K562 (cell line): Measurements from ENCODE around the gene HOXA13. TPM values are rescaled to one million over a fixed set of nuclear protein-coding genes. Genes with fewer than 3 reads are reported as not detected.

Source experiments
- ATAC-seq: fragments of 200-7000 bp; cut with Tn5 transposase; 3 replicates; pipeline ENCODE4 v1.9.1; 2020; ENCODE audit warnings: moderate library complexity
- BruUV-seq: library from RNA; stranded (reverse); fragments of 400-500 nt; replicated peaks from 2 replicates; lab custom pipeline; 2021; lab: Mats Ljungman, UMichigan
- CTCF ChIA-PET: fragments of 300-600 bp; formaldehyde crosslinking; extraction: SDS; loops from one replicate; lab custom pipeline; 2021; ENCODE audit warnings: low intra/inter-chr PET ratio; lab: Yijun Ruan, JAX
- POLR2A ChIA-PET: fragments of 300-600, 350-650 bp; sonication (Branson Sonifier 250); formaldehyde crosslinking; extraction: SDS; loops from one replicate; lab custom pipeline; 2021; ENCODE audit warnings: antibody characterized with exemption, inconsistent platforms; lab: Yijun Ruan, JAX
- DNase-seq, 4 experiments: peaks; one replicate each; pipeline versions ENCODE4 v3.0.0 to v3.0.0-alpha.2; 2011 to 2018; ENCODE audit warnings: low spot score in 3 of 4, mixed read lengths in 3 of 4; ENCODE audit errors: extremely low read depth in 1 of 4
- FAIRE-seq: peaks from 2 replicates; lab custom pipeline; 2011; peaks lifted over from hg19 to GRCh38; lab: Jason Lieb, UNC
- H2AFZ ChIP-seq: 2 replicates; pipeline ENCODE4 v1.6.0; 2011; ENCODE audit warnings: low read depth, low read length, control low read depth, inconsistent platforms
- H3K27ac ChIP-seq: fragments of 200-600 bp; 3 replicates; pipeline ENCODE4 v1.8.0; 2011; ENCODE audit warnings: low read depth, mild to moderate bottlenecking, control low read depth, inconsistent platforms, low read length, moderate library complexity, mixed read lengths; ENCODE audit errors: extremely low read depth
- H3K27me3 ChIP-seq, 2 experiments: fragments of 300-600 bp in 1 of 2; 2 replicates in 1 of 2; 3 replicates in 1 of 2; pipeline versions ENCODE4 v1.6.0 to v1.8.0; 2011; ENCODE audit warnings: inconsistent platforms in 2 of 2, low read length in 2 of 2, mild to moderate bottlenecking in 1 of 2, mixed read lengths in 1 of 2, moderate library complexity in 1 of 2; ENCODE audit not compliant: control insufficient read depth in 2 of 2, insufficient read depth in 2 of 2
- H3K36me3 ChIP-seq: fragments of 300-600 bp; 3 replicates; pipeline ENCODE4 v1.8.0; 2011; ENCODE audit warnings: mild to moderate bottlenecking, low read length, inconsistent platforms; ENCODE audit not compliant: control insufficient read depth, insufficient read depth
- H3K4me1 ChIP-seq, 2 experiments: fragments of 200-600 bp in 1 of 2; replicated peaks in 1 of 2; 2 replicates in 1 of 2; 3 replicates in 1 of 2; pipeline versions ENCODE4 v1.5.1 to v1.8.0; 2011; ENCODE audit warnings: inconsistent platforms in 2 of 2, low read length in 2 of 2, mild to moderate bottlenecking in 1 of 2, mixed read lengths in 1 of 2, moderate library complexity in 1 of 2; ENCODE audit not compliant: control insufficient read depth in 2 of 2, insufficient read depth in 2 of 2
- H3K4me2 ChIP-seq: 2 replicates; pipeline ENCODE4 v1.6.1; 2011; ENCODE audit warnings: low read length, control low read depth, inconsistent platforms, mixed read lengths; ENCODE audit not compliant: insufficient read depth
- H3K4me3 ChIP-seq: fragments of 200-600 bp; sonication (generic), shearing (Covaris generic); 2 replicates; pipeline ENCODE4 v1.5.1; 2016; ENCODE audit warnings: control low read depth, inconsistent platforms
- H3K79me2 ChIP-seq: fragments of 200-600 bp; 3 replicates; pipeline ENCODE4 v1.8.0; 2011; ENCODE audit warnings: low read length, inconsistent platforms; ENCODE audit not compliant: control insufficient read depth, insufficient read depth
- H3K9ac ChIP-seq, 2 experiments: 2 replicates each; pipeline versions ENCODE4 v1.6.0 to v1.6.1; 2011; ENCODE audit warnings: low read depth in 2 of 2, low read length in 2 of 2, control low read depth in 1 of 2, inconsistent platforms in 1 of 2, mild to moderate bottlenecking in 1 of 2, mixed read lengths in 1 of 2; ENCODE audit not compliant: insufficient read depth in 1 of 2
- H3K9me1 ChIP-seq: one replicate; pipeline ENCODE4 v1.6.0; 2011; ENCODE audit warnings: inconsistent platforms, mild to moderate bottlenecking, low read length, moderate library complexity; ENCODE audit not compliant: control insufficient read depth, insufficient read depth
- H3K9me3 ChIP-seq: replicated peaks from 2 replicates; pipeline ENCODE4 v1.5.1; 2011; ENCODE audit warnings: low read depth, low read length, inconsistent platforms; ENCODE audit not compliant: control insufficient read depth, insufficient read depth
- H4K20me1 ChIP-seq: replicated peaks from 2 replicates; pipeline ENCODE4 v1.6.1; 2011; ENCODE audit warnings: low read length, inconsistent platforms, mixed read lengths; ENCODE audit not compliant: control insufficient read depth, insufficient read depth
- DIDO1 ChIP-seq: fragments of 450-650 bp; IDR thresholded peaks from 2 replicates; pipeline ENCODE4 v1.6.1; 2016; ENCODE audit warnings: low read depth, missing biosample characterization, missing genetic modification characterization
- ELF4 ChIP-seq: fragments of 450-650 bp; formaldehyde crosslinking; IDR thresholded peaks from 2 replicates; pipeline ENCODE4 v1.4.0; 2022; ENCODE audit warnings: missing genetic modification characterization
- L3MBTL2 ChIP-seq: fragments of 450-650 bp; IDR thresholded peaks from 2 replicates; pipeline ENCODE4 v1.6.1; 2016; ENCODE audit warnings: mild to moderate bottlenecking, moderate library complexity
- MEF2D ChIP-seq: conservative IDR thresholded peaks from 2 replicates; pipeline ENCODE4 v1.6.1; 2016; ENCODE audit warnings: low read depth, missing genetic modification characterization, missing compliant biosample characterization
- MXI1 ChIP-seq: IDR thresholded peaks from 2 replicates; pipeline ENCODE4 v1.6.1; 2011; ENCODE audit warnings: low read depth, mild to moderate bottlenecking, improper control_type of control experiment, low read length
- NFE2 ChIP-seq: IDR thresholded peaks from 2 replicates; pipeline ENCODE4 v1.6.1; 2014; ENCODE audit warnings: antibody characterized with exemption, low read depth
- NFRKB ChIP-seq: fragments of 450-650 bp; IDR thresholded peaks from 2 replicates; pipeline ENCODE4 v1.6.1; 2016; ENCODE audit warnings: low read depth
- POLR2AphosphoS2 ChIP-seq: IDR thresholded peaks from 2 replicates; pipeline ENCODE4 v1.6.1; 2012; ENCODE audit warnings: low read length, improper control_type of control experiment
- SIN3B ChIP-seq: fragments of 450-650 bp; IDR thresholded peaks from 2 replicates; pipeline ENCODE4 v1.6.1; 2017; ENCODE audit warnings: low read depth, mild to moderate bottlenecking, moderate library complexity
- THAP12 ChIP-seq: fragments of 250-450 bp; sonication (Bioruptor Pico); IDR thresholded peaks from 2 replicates; pipeline ENCODE4 v1.9.0; 2021; ENCODE audit warnings: mild to moderate bottlenecking, inconsistent platforms
- U2AF1 ChIP-seq: fragments of 200-400 bp; formaldehyde crosslinking; optimal IDR thresholded peaks from 2 replicates; pipeline ENCODE3; 2017; ENCODE audit warnings: mild to moderate bottlenecking, low read depth, low read length, moderate library complexity
- ZNF449 ChIP-seq: fragments of 250-450 bp; sonication (Bioruptor Pico); IDR thresholded peaks from 2 replicates; pipeline ENCODE4 v1.8.0; 2022; ENCODE audit warnings: moderate library complexity, mild to moderate bottlenecking, inconsistent platforms
- ZNF707 ChIP-seq: fragments of 250-450 bp; sonication (Bioruptor Pico); conservative IDR thresholded peaks from 2 replicates; pipeline ENCODE4 v1.8.0; 2022; ENCODE audit warnings: inconsistent platforms, mild to moderate bottlenecking, moderate library complexity
- WGBS: fragments of 100-300 bp; shearing (Covaris generic); methylation state at CpG from one replicate; pipeline ENCODE4 v1.1.6; 2016; ENCODE audit warnings: low coverage, mixed read lengths; ENCODE audit not compliant: insufficient coverage; ENCODE audit errors: missing lambda C conversion rate; 5-methylcytosine and 5-hydroxymethylcytosine counted together
- in situ Hi-C: fragments of 300-500 bp; cut with MboI; formaldehyde crosslinking; loops from 4 replicates; pipeline ENCODE4 v1.15.0; 2018; ENCODE audit warnings: inconsistent platforms, mixed read lengths
- intact Hi-C: fragments of 100-400 bp; cut with micrococcal nuclease; formaldehyde crosslinking; loops from 2 replicates; pipeline ENCODE4 v1.14.2; 2022
- polyA plus RNA-seq, 8 experiments: library from polyadenylated mRNA; depleted of rRNA in 4 of 8; stranded (reverse) in 5 of 8; unstranded in 3 of 8; fragments of >200 nt; fragmentation: Nextera tagmentation in 2 of 8; fragmentation: Illumina TruSeq in 1 of 8; extraction: Ambion mirVana in 2 of 8; extraction: Trizol in 1 of 8; gene quantifications; 2 replicates each; pipeline versions ENCODE4 v1.2.1 to v1.2.3, GENCODE V29; 2011 to 2014; ENCODE audit warnings: inconsistent platforms in 1 of 8, missing spikeins in 1 of 8
- total RNA-seq, 7 experiments: library from RNA; depleted of rRNA in 6 of 7; stranded (reverse); fragments of >200 nt in 6 of 7; fragmentation: Illumina TruSeq in 2 of 7; extraction: Trizol in 2 of 7; gene quantifications; 2 replicates each; pipeline versions ENCODE4 v1.2.1 to v1.2.3, GENCODE V29; 2011 to 2021; ENCODE audit warnings: low replicate concordance in 1 of 7

Gene HOXA13
- total and polyA plus RNA-seq, 9 of the 15 experiments (the other 6 are each of a cell fraction or from before 2014, with no cell fraction given): not detected

GRCh38 chr7:27154369-27154768 is 45.5 kb downstream of the HOXA13 start:
- TF ChIP-seq MEF2D (tag) (no peak), THAP12 (CRISPR knock-in tag) (no peak), NFE2 (no peak), ELF4 (CRISPR knock-in tag) (no peak), MXI1 (no peak), POLR2AphosphoS2 (no peak), SIN3B (no peak), L3MBTL2 (no peak), DIDO1 (tag) (no peak), ZNF707 (CRISPR knock-in tag) (no peak), U2AF1 (no peak), ZNF449 (CRISPR knock-in tag) (no peak), NFRKB (no peak)
- Histone ChIP-seq H3K9me3 (no peaks in the 10 kb centered on the region), H3K79me2 (no peaks in the 10 kb centered on the region), H3K36me3 (no peaks in the 10 kb centered on the region), H4K20me1 (no peaks in the 10 kb centered on the region), H3K27me3 (peaks cover 32 to 89% of the 10 kb centered on the region in 2 experiments), H3K9me1 (no peaks in the 10 kb centered on the region), H2AFZ (no peak overlapping the region), H3K9ac (no peak overlapping the region), H3K4me3 (no peak overlapping the region), H3K4me1 (peaks cover 0 to 15% of the 10 kb centered on the region in 2 experiments; a peak in 2 of 5 replicates), H3K4me2 (no peak overlapping the region), H3K27ac (no peak overlapping the region)
- BruUV-seq: no TSS peak
- ATAC-seq: no peak
- ChIA-PET POLR2A (no interaction called here), CTCF (no interaction called here)
- no peak for DNase-seq
- in situ Hi-C loops: loop anchor here (25.0 kb wide), 3 partner anchors 642 to 1267 kb away; no protein-coding TSS in a partner anchor
- 8% methylated on average over 10 of the region's 10 CpGs for WGBS
- FAIRE-seq: no peak
- intact Hi-C loops: no loop called here
